ENCODE results near the gene PPP2R2C.

The PPP2R2C gene

DNA sequence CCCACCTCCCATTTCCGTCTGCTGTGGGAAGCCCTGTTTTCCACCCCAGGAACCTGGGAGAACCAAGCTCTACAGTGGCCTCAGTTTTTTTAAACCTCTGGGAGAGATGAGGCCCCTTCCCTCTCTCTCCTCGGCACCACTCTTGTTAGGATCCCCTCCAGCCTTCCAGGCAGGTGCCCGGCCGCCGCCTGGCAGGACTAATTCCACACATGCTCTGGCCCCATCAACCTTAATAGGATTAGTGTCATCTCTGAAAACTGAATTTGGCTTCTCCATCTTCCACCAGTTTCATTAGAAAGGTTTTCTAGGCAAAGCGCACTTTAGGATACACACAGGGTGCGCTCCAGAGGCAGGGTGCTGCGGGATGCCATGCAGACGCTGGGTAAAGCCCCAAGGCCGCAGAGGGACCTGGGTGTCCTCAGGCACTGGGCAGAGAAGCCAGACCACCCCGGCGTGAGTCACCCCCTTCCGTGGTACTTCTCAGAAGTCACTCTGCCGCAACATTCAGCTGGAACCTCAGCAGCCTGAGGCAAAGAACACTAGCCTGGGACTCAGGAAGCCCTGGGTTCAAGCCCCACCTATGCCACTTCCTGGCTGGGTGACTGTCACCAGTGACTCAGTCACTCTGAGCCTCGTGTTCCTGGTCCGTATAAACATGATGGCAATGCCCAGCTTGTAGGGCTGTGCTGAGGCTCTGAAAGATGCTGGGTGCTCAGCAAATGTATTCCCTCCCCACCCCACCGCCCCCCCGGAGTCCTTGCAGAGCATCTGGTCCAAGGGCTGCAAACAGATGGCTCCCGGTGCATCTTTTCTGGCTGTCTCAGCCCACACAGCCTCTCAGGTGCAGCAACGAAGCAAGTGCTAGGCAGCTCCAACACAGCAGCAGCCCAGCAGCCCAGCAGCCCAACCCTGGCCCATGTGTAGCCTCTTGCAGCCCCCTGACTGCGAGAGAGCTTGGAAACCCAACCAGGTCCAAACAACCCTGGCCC is 29.1 kb downstream of the PPP2R2C start:
- TF ChIP-seq, protein P1, sequence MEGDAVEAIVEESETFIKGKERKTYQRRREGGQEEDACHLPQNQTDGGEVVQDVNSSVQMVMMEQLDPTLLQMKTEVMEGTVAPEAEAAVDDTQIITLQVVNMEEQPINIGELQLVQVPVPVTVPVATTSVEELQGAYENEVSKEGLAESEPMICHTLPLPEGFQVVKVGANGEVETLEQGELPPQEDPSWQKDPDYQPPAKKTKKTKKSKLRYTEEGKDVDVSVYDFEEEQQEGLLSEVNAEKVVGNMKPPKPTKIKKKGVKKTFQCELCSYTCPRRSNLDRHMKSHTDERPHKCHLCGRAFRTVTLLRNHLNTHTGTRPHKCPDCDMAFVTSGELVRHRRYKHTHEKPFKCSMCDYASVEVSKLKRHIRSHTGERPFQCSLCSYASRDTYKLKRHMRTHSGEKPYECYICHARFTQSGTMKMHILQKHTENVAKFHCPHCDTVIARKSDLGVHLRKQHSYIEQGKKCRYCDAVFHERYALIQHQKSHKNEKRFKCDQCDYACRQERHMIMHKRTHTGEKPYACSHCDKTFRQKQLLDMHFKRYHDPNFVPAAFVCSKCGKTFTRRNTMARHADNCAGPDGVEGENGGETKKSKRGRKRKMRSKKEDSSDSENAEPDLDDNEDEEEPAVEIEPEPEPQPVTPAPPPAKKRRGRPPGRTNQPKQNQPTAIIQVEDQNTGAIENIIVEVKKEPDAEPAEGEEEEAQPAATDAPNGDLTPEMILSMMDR (IDR thresholded peaks at IDR 0.05; ENCODE audit: insufficient read depth, low read length): no peak
- no peak for TF ChIP-seq GABPA (IDR thresholded peaks at IDR 0.05; ENCODE audit: low read depth)
- no peak for TF ChIP-seq SPI1 (IDR thresholded peaks at IDR 0.05; ENCODE audit: borderline replicate concordance, low read depth)
- no peak for TF ChIP-seq POLR2AphosphoS5 (IDR thresholded peaks at IDR 0.05; ENCODE audit: low read depth)
- Histone ChIP-seq H3K27me3 (ENCODE audit: insufficient read depth, poor library complexity, severe bottlenecking) (no peaks in the 10 kb centered on the region), H3K4me3 (replicated peaks; ENCODE audit: insufficient read depth, low read length) (no peak overlapping the region), H3K27ac (replicated peaks) (no peak overlapping the region)
- no peak for DNase-seq (ENCODE audit: low read depth in 1 of 2, low spot score in 1 of 2)

DNA sequence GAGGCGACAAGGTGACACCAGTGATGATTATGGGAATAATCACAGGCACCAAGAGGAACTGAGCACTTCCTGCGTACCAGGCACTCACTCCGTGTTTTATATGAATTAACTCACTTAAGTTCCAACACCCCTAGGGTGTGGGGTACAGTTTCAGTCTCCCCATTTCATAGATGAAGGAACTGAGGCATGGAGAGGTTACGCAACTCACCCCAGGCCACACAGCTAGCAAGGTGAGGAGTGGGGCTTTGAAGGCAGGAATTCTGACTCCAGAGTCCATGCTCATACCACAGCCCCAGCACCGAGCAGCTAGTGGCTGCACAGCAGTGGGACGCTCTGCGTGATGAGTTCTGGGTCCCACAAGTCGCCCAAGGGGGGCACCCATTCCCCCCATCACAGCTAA is 29.9 kb downstream of the PPP2R2C start:
- TF ChIP-seq GABPA (IDR thresholded peaks at IDR 0.05; ENCODE audit: low read depth): no peak
- TF ChIP-seq, protein P2, sequence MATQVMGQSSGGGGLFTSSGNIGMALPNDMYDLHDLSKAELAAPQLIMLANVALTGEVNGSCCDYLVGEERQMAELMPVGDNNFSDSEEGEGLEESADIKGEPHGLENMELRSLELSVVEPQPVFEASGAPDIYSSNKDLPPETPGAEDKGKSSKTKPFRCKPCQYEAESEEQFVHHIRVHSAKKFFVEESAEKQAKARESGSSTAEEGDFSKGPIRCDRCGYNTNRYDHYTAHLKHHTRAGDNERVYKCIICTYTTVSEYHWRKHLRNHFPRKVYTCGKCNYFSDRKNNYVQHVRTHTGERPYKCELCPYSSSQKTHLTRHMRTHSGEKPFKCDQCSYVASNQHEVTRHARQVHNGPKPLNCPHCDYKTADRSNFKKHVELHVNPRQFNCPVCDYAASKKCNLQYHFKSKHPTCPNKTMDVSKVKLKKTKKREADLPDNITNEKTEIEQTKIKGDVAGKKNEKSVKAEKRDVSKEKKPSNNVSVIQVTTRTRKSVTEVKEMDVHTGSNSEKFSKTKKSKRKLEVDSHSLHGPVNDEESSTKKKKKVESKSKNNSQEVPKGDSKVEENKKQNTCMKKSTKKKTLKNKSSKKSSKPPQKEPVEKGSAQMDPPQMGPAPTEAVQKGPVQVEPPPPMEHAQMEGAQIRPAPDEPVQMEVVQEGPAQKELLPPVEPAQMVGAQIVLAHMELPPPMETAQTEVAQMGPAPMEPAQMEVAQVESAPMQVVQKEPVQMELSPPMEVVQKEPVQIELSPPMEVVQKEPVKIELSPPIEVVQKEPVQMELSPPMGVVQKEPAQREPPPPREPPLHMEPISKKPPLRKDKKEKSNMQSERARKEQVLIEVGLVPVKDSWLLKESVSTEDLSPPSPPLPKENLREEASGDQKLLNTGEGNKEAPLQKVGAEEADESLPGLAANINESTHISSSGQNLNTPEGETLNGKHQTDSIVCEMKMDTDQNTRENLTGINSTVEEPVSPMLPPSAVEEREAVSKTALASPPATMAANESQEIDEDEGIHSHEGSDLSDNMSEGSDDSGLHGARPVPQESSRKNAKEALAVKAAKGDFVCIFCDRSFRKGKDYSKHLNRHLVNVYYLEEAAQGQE (IDR thresholded peaks at IDR 0.05; ENCODE audit: insufficient replicate concordance, low read depth): no peak
- TF ChIP-seq, protein P1 (IDR thresholded peaks at IDR 0.05; ENCODE audit: insufficient read depth, low read length): no peak
- no peak for TF ChIP-seq POLR2AphosphoS5 (IDR thresholded peaks at IDR 0.05; ENCODE audit: low read depth)
- no peak for TF ChIP-seq SPI1 (IDR thresholded peaks at IDR 0.05; ENCODE audit: borderline replicate concordance, low read depth)
- Histone ChIP-seq H3K27me3 (ENCODE audit: insufficient read depth, poor library complexity, severe bottlenecking) (no peaks in the 10 kb centered on the region), H3K27ac (replicated peaks) (no peak overlapping the region), H3K4me3 (replicated peaks; ENCODE audit: insufficient read depth, low read length) (no peak overlapping the region)
- DNase-seq (ENCODE audit: low read depth in 1 of 2, low spot score in 1 of 2): no peak

DNA sequence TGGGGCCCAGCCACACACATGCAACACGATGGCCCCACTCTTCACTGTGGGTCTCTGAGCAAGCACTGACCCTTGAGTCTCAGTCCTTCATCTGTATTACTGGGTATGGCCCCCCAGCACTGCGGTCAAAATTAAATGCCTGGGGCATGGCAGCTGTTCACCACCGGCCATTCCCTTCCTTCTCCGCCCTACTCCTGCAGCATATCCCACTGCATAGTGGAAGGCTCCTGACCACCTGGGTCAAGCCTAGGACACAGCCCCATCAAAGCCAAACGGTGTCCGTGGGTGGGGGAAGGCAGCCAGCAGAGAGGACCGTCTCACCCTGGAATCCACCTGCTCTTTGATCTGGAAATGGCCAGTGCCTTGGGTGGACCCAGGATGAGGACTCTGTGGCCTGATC is 30.7 kb downstream of the PPP2R2C start:
- H3K4me3 ChIP-seq (replicated peaks; ENCODE audit: insufficient read depth, low read length): no peak overlapping the region
- H3K27me3 ChIP-seq (ENCODE audit: insufficient read depth, poor library complexity, severe bottlenecking): no peaks in the 10 kb centered on the region
- H3K27ac ChIP-seq (replicated peaks): no peak overlapping the region
- DNase-seq (ENCODE audit: low read depth in 1 of 2, low spot score in 1 of 2): no peak
- TF ChIP-seq, protein P2 (IDR thresholded peaks at IDR 0.05; ENCODE audit: insufficient replicate concordance, low read depth): no peak
- TF ChIP-seq GABPA (IDR thresholded peaks at IDR 0.05; ENCODE audit: low read depth): no peak
- no peak for TF ChIP-seq SPI1 (IDR thresholded peaks at IDR 0.05; ENCODE audit: borderline replicate concordance, low read depth)
- TF ChIP-seq POLR2AphosphoS5 (IDR thresholded peaks at IDR 0.05; ENCODE audit: low read depth): no peak
- TF ChIP-seq, protein P1 (IDR thresholded peaks at IDR 0.05; ENCODE audit: insufficient read depth, low read length): no peak

Data from HL-60 (cell line).